Nucleus accumbens (tissue), 56 donors: ENCODE results near the gene SYNGAP1.

Experiments
- DNase-seq, 56 donors: peaks; one replicate each; lab custom pipeline; 2025; lab: John Stamatoyannopoulos, UW

Gene SYNGAP1

GRCh38 chr6:33418690-33419291 is 1.1 kb upstream of the SYNGAP1 start:
- no peak for DNase-seq

DNA sequence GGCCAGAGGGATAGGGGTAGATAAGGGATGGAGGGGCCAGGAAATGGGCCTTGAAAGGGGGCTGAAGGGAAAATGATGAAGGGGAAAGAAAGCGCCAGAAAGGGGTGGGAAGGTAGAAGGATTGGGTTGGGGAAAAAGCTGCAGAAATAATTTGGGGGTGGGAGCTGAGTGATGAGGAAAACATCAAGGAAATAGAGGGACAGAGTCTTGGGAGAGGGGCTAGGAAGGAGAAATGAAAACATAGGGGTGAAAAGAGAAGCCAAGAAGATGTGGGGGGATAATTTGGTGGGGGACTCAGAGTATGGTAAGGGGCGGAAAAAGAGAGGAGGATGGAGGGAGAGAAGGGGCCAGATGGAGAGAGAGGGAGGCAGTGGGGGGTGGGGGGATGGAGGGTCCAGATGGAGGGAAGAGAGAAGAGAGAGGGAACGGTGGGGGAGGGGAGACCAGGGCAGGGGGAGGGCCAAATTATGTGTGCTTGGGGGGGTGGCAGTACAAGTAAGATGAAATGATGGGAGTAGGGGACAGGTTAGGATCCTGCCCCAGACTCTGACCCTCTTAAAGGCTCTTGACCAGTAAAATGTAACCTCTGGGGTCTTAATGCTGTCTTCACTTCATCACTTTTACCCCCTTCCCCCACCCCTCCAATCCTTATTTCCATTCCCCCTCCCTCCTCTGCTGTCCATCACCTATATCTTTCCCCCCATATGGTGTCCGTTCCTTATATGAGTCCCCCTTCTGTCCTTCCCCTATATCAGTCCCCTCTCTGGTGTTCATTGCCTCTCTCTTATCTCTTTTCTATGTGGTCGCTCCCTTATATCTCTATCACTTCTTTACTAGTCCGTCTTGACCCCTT is 852 bp downstream of the SYNGAP1 start:
- DNase-seq, result no peak

DNA sequence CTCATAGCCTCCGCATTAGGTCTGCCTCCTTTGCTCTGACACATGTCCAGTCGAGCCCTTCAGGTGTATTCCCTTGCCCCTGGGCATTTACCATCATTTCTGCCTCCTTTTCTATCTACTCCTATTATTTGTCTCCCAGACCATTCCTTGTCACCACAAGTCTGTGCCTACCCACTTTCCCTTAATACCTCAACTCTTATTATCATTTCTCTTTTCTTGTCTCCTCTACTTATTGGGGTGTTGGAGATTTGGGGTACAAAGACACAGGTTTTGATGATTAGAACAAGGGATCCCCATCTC is 1.4 kb downstream of the SYNGAP1 start:
- DNase-seq, result no peak

DNA sequence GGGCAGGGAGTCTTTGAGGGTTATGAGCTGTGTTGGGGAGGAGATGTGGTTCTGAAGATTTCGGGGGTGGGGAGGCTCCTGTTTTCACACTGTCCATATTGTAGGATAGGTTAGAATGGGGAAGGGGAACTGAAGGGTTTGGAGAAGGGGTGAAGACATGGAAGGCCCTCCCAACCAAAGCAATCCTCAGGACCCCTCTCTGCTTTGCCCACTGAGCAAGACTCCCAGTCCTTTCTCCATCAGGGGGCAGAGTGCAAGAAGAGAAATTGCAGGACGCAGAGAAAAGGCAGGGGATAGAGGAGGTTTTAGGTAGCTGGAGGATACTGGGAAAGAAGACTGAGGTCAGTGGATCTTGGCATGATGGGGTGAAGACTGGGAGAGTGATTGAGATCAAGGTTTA is 3.9 kb downstream of the SYNGAP1 start:
- DNase-seq, result no peak

DNA sequence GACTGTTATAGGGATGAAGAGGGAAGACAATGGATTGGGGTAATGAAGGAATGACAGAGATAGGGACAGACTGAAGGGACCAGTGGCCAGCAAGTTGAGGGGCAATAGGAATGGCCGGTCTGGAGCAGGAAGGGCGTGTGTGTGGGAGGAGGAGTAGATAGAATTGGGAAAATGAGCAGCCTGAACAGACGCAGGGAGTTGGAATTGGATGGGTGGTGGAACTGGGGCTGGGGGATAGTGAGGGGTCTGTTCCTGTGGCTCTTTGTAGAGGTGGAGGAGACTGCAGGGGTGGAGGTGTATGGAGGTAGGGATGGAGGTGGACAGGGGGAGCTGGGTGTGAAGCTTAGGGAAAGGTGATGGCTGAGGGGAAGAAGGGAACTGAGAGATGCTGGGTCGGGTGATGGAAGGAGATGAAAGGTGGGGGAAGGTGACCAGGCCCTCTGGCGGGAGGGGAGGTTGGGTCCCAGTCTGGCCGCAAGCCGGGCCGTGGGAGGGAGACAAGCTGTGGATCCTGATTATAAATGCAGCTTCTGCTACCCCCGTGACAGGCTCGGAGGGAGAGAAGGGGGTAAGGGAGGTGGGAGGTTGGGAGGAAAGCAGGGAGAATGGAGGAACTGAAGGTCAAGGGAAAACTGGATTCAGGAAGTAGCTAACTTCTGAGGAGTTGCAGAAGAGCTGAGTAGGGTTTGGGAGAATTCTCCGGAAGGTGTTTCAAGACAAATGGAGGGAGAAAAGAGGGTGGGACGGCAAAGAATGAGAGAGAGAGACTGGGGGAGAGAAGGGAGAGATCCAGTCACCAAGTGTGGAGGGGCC is 5.2 kb downstream of the SYNGAP1 start:
- DNase-seq, result peak in 1 of 56 donors; percentile 22

DNA sequence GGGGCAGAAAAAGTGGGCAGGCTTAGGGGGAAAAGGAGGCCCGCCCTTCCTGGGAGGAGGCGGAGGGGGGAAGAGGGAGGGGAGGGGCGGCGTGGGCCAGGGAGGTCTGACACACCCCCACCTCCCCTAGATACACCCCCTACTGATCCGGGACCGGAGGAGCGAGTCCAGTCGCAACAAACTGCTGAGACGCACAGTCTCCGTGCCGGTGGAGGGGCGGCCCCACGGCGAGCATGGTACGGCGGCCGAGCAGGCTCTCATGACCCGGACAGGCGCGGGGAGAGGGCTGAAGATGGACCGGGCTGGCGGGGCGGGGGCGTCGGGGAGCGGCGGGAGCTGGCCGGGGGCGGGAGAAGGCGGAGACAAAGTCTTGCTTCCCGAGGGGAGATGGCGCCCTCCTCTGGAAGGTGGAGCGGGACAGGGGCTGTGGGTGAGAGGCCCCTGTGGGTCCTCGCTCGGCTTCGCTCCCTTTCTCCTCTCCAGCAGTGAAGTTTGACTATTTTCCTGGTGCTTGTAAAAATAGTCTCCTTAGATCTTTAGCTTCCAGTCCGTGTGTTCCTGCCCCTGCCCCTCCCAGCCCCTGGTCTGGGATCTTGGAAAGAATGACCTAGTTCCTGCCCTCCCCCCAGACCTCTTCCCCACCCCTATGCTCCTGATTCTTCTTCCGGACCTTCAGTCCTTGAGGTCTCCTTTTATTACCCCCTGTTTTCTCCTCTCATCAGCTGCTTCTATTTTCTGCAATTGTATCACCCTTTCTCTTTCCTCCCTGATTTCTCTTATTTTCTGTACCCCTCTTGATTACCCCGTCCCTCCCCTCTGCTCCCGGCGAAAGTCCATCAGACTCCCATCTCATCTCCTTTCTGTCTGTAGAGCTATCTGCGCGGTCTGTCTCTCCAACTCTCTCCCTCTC is 6.1 kb downstream of the SYNGAP1 start:
- DNase-seq, result peak in 54 of 56 donors; percentile 34 to 89 (median 75)

DNA sequence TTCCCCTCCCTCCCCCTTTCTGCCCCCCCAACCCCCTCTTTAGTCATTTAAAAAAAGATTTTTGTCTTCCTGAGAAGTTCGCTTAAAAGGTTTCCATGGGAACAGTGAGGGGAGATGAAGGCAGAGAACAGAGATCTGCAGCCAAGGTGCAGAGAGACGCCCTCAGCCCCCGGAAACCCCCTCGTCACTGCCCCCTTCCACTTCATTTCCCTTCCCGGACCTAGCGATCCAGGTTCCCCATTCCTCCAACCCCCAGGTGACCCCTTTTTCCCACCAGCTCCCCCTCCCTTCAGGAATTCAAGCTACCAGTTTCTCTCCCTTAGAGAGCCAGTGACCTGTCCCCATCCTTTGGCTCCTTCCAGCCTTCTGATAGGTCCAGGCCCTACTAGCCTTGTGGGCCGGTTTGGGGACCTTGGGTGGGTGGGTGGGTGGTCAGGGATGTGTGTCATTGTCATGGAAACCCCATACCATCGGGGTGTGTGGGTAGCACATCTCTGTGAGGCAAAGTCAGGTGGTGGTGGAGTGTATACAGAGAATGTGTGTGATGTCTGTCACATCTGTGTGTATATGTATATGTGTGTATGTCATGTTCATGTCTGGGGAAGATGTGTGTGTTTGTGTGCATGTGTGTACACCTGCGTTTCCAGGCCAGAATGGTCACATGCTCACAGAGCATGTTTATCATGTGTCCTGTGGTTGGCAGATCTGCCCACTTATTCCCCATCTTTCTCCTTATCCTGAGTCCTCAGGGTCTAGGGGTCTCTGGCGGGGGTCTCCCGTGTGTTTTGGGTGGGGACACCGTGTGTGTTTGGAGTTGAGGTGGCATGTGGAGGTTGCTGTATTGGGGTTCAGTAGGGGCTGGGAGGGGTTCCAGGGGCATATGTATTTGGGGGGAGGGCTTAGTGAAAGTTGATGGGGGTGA is 7.0 kb downstream of the SYNGAP1 start:
- peak in 17 of 56 donors; percentile 8 to 55 (median 38) for DNase-seq

DNA sequence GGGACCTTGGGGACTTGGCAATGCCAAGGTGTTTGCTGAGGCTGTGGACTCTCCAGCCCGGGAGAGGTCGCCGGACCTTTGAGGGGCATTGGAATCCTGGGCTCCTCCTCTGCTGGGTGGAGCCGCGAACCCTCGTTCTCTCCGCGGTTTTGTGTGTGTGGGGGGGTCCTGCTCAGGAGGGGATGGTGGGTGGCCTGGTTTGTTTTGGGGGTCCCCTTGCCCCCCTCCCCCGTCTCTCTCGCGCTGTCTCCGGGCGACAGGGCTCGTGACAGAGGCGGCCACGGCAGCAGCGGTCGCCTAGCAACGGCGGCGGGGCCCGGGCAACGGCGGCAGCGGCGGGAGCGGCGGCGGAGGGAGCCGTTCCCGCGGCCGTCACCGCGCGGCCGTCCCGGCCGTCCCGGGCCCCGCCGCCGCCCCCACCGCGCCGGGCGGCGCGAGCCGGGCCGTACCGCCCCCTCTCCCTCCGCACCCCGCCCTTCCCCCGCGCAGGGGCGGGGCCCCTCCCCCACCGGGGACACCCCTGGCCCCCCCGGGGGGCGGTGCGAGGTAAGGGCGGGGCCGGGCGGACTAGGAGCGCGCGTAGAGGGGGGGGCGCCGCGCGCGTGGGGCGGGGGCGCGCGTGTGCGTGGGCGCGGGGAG is 7.8 kb downstream of the SYNGAP1 start:
- DNase-seq, result peak in 41 of 56 donors; percentile 15 to 73 (median 42)

DNA sequence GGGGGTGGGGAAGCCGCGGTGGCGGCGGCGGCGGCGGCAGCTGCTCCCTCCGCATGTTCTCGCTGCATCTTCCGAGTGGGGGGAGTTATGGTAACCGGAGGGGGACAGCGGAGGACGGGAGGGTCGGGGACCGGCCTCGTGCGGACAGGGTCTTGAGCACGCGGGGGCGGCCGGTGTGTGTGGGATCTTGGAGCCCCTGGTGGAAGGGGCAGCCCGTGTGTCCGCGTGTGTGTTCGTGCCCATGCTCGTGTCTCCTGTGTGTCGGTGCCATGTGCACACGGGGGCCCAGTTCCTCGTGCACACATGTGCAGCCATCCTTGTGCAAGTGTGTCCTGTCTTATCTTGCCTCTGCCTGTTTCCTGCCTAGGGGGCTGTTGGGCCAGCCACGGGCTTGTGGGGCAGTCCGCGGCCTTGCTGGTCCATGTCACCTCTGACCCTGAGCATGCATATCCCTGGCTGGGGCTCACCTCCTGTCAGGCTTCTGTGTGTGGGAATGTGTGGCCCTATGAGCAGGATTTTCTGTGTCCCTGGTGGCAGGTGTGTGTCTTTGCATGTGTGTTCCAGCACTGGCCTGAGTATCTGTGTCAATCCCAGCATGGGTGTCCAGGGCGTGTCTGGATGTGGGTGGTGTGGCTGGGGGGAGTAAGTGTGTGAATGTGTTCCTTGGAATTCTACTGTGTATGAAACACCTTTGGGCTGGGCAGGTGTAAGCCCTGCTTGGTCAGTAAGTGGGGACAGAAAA is 8.5 kb downstream of the SYNGAP1 start:
- DNase-seq, result peak in 10 of 56 donors; percentile 9 to 51 (median 36)

DNA sequence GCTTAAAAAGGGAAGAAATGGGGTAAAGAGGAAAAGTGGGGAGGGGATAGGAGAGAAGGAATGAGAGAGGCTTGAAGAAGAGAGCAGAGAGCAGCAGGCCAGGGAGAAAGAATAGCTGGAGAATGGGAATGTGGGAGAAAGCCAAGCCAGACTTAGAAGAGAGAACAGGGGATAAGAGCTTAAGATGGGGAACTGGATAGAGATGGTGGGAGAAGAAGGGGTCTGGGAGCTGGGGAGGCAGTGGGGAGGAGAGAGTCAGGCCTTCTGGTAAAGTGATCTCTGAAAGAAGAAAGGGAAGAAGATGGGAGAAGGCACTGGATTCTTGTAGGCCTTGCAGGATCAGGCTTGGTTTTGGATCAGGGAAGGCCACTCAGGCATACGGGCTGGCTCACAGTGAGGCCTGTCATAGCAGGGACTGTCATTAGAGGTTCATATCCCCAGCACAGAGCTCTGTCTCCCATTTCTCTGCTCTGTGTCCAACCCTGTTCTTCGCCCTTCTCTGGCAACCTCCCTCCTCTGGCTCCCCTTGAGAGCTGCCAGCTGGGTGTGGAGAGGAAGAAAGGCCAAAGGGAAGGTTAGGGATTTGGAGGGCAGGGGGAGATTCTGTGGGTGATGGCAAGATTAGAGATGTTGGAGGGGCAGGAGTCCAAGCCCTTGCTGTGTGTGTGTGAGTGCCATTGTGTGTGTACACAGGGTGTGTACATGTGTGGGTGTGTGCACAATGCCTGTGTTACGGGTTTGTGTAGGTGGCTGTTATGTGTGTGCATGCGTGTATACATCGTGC is 9.3 kb downstream of the SYNGAP1 start:
- DNase-seq, result peak in 3 of 56 donors; percentile 11 to 16 (median 11)

DNA sequence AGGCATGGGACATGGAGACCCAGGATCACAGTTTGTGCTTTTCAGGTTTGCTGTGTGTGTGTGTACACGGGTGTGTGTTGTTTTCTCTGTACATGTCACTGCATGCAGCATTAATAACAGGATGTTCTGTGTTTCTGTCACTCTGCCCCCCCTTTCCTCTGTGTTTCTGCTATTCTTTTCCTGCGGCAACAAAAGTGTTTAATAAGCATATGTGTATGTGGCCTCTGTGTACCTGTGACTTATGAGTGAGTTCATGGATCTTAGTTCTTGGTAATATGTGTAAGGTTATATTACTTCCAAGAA is 9.8 kb downstream of the SYNGAP1 start:
- DNase-seq, result no peak

DNA sequence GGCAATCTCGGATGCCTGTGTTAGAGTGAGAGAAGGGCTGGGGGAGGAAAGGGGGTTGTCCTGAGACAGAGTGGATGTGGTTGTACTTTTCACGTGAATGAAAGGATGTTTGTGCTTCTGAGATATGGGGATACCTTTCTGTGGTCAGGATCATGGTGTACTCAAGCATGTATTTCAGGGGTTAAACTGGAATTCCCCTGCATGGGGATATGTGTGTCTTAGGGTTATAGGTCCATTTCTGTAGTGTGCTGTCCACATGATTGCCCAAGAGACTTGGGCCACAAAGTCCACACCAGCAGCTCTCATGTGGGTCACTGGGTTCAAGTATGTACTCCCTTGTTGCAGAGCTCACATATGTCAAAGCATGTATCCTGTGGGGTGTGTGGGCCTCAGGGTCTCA is 10.5 kb downstream of the SYNGAP1 start:
- DNase-seq, result no peak

GRCh38 chr6:33430991-33431879 is 11.4 kb downstream of the SYNGAP1 start:
- peak in 53 of 56 donors; percentile 27 to 93 (median 78) for DNase-seq

GRCh38 chr6:33431880-33432541 is 12.1 kb downstream of the SYNGAP1 start:
- DNase-seq, result peak in 1 of 56 donors; percentile 20

GRCh38 chr6:33432546-33432945 is 12.7 kb downstream of the SYNGAP1 start:
- DNase-seq, result no peak
